GM21619 (cell line): ENCODE measurements around the gene LYRM7.
"Not testable (repeated sequence)": the region's sequence is repeated elsewhere in the genome, so short reads cannot be mapped to it uniquely, and the experiment has no call there.

Experiments
- ATAC-seq: cut with Tn5 transposase; IDR thresholded peaks from one replicate; pipeline ENCODE4 v1.9.1; 2021; ENCODE audit not compliant: unreplicated experiment

LYRM7 gene

GRCh38 chr5:131170540-131171275 lies at the start of gene LYRM7:
LYRM7 (plus strand) TSS chr5:131170944; CDS start chr5:131171021, 77 bp downstream.
- ATAC-seq: peak; percentile 96

- ATAC-seq: not testable (repeated sequence)
These were observed 43.5 kb upstream of the LYRM7 start for GRCh38 chr5:131127244-131127643.

GRCh38 chr5:131129306-131129705 lies 41.4 kb upstream of the LYRM7 start:
- no peak for ATAC-seq

- ATAC-seq: not testable (repeated sequence)
These were observed 37.7 kb upstream of the LYRM7 start for GRCh38 chr5:131133091-131133490.

GRCh38 chr5:131138406-131138805 lies 32.3 kb upstream of the LYRM7 start:
- ATAC-seq: not testable (repeated sequence)

- no peak for ATAC-seq
These were observed 31.4 kb upstream of the LYRM7 start for GRCh38 chr5:131139321-131139720.

GRCh38 chr5:131142970-131143617 lies 27.6 kb upstream of the LYRM7 start:
- no peak for ATAC-seq

- no peak for ATAC-seq
These were observed 23.5 kb upstream of the LYRM7 start for GRCh38 chr5:131147258-131147657.

- ATAC-seq: no peak
These were observed 21.9 kb upstream of the LYRM7 start for GRCh38 chr5:131148835-131149234.

- ATAC-seq: no peak
These were observed 20.3 kb upstream of the LYRM7 start for GRCh38 chr5:131150408-131150807.

GRCh38 chr5:131151216-131151615 lies 19.5 kb upstream of the LYRM7 start:
- ATAC-seq: no peak

- ATAC-seq: no peak
These were observed 14.4 kb upstream of the LYRM7 start for GRCh38 chr5:131156385-131156784.

GRCh38 chr5:131156957-131157356 lies 13.8 kb upstream of the LYRM7 start:
- ATAC-seq: no peak

GRCh38 chr5:131160134-131160533 lies 10.6 kb upstream of the LYRM7 start:
- no peak for ATAC-seq

GRCh38 chr5:131163276-131164119 lies 7.2 kb upstream of the LYRM7 start:
- ATAC-seq: no peak

- peak; percentile 70 for ATAC-seq
These were observed 6.3 kb upstream of the LYRM7 start for GRCh38 chr5:131164191-131165118.

GRCh38 chr5:131165119-131165727 lies 5.5 kb upstream of the LYRM7 start, which contains the start of gene HINT1:
HINT1 (minus strand) TSS chr5:131165256; CDS start chr5:131165205, 51 bp downstream.
- peak; percentile 83 for ATAC-seq

- ATAC-seq: no peak
These were observed 3.1 kb upstream of the LYRM7 start for GRCh38 chr5:131167615-131168014.

GRCh38 chr5:131169810-131170539 lies 769 bp upstream of the LYRM7 start:
- ATAC-seq: no peak
